ENCODE measurements around the gene PRTN3.
A peak's percentile ranks its signal among the peaks of the same experiment; 100 is the strongest.
"Not testable (repeated sequence)": the region's sequence is repeated elsewhere in the genome, so short reads cannot be mapped to it uniquely, and the experiment has no call there.

Gene PRTN3

GRCh38 chr19:883661-884211 lies 42.9 kb downstream of the PRTN3 start:
- no peak for DNase-seq (ENCODE audit: low read depth)

- no peak for DNase-seq (ENCODE audit: low read depth)
Measured at GRCh38 chr19:884420-885211, 43.8 kb downstream of the PRTN3 start.

- no peak for DNase-seq (ENCODE audit: low read depth)
Measured at GRCh38 chr19:885536-886224, 44.9 kb downstream of the PRTN3 start.

- DNase-seq (ENCODE audit: low read depth): no peak
Measured at GRCh38 chr19:887072-887471, 46.3 kb downstream of the PRTN3 start.

- no peak for DNase-seq (ENCODE audit: low read depth)
Measured at GRCh38 chr19:887599-887998, 46.8 kb downstream of the PRTN3 start.

- DNase-seq (ENCODE audit: low read depth): no peak
Measured at GRCh38 chr19:888581-889385, 48.0 kb downstream of the PRTN3 start.

GRCh38 chr19:889662-890295 lies 49.0 kb downstream of the PRTN3 start:
- no peak for DNase-seq (ENCODE audit: low read depth)

GRCh38 chr19:890831-891230 lies 50.0 kb downstream of the PRTN3 start:
- DNase-seq (ENCODE audit: low read depth): no peak

GRCh38 chr19:891421-892200 lies 50.8 kb downstream of the PRTN3 start:
- not testable (repeated sequence) for DNase-seq (ENCODE audit: low read depth)

GRCh38 chr19:892243-892893 lies 51.6 kb downstream of the PRTN3 start:
- DNase-seq (ENCODE audit: low read depth): no peak

- DNase-seq (ENCODE audit: low read depth): peak; percentile 76
Measured at GRCh38 chr19:892894-893689, 52.3 kb downstream of the PRTN3 start, which contains the start of the genes MED16 and RNU6-9. Gene MED16, minus strand, starts transcription at chr19:893187. Its CDS starts 2,056 bp downstream, at chr19:891131. Gene RNU6-9, plus strand, starts transcription at chr19:893484.

GRCh38 chr19:896434-896833 lies 55.6 kb downstream of the PRTN3 start:
- no peak for DNase-seq (ENCODE audit: low read depth)

GRCh38 chr19:896999-897398 lies 56.2 kb downstream of the PRTN3 start:
- DNase-seq (ENCODE audit: low read depth): no peak

GRCh38 chr19:897442-898039 lies 56.7 kb downstream of the PRTN3 start:
- no peak for DNase-seq (ENCODE audit: low read depth)

Measured in CMK (cell line).